GM12892 (cell line): ENCODE data around the gene RAB35.

Source experiments
- POLR2A ChIP-seq: IDR thresholded peaks from 2 replicates; pipeline ENCODE4 v1.6.1; 2011; ENCODE audit warnings: low read depth, low read length, control low read depth
- POLR2AphosphoS5 ChIP-seq: IDR thresholded peaks from 2 replicates; pipeline ENCODE4 v1.6.1; 2011; ENCODE audit warnings: low read depth, low read length, control low read depth
- TAF1 ChIP-seq: IDR thresholded peaks from 2 replicates; pipeline ENCODE4 v1.6.1; 2011; ENCODE audit warnings: low read depth, mild to moderate bottlenecking, control low read depth, low read length, borderline replicate concordance

DNA sequence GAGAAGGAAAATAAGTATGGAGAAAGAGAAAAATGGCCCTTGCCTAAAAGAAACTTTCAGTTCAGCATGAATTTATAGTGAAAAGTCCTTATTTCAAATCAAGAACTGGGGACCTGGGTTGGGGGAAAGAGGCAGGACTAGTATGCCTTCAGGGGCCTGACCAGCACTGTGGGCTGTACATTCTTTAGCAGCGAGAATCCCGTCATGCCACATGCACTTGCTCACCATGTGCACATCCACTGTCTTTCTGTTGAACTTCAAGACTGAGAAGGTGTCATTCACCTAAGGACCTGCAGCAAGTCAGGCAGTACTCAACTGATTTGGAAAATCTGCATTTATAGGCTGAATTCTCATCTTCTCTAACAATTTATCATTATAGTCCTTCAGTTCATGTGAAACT lies 50.2 kb downstream of the RAB35 start:
- TF ChIP-seq POLR2A (no peak), POLR2AphosphoS5 (no peak), TAF1 (no peak)
